Measurements from ENCODE around the gene CAPN2. TPM values are rescaled to one million over a fixed set of nuclear protein-coding genes. Genes with fewer than 3 reads are reported as not detected.

The CAPN2 gene
- total and polyA plus RNA-seq, 7 experiments from 2014 or later = 57.6 to 195 (median 99.5) TPM

GRCh38 chr1:223772771-223773160 is 60.4 kb downstream of the CAPN2 start:
- peaks cover 19 to 81% (median 42%) of the 10 kb centered on the region in 3 experiments for H3K36me3 ChIP-seq (ENCODE audit: control insufficient read depth in 2 of 3, insufficient read depth in 3 of 3, low read length in 3 of 3)
- no peak overlapping the region for H3K27ac ChIP-seq (ENCODE audit: low read depth, low read length)
- intact Hi-C loops (cut with micrococcal nuclease) = no loop called here
- ChIA-PET CTCF (no interaction called here), POLR2A (no interaction called here)
- no peaks in the 10 kb centered on the region for H3K27me3 ChIP-seq (ENCODE audit: control insufficient read depth in 2 of 2, insufficient read depth in 2 of 2, low read length in 2 of 2)
- H3K4me3 Mint-ChIP-seq = no peak overlapping the region
- peaks cover 0 to 11% of the 10 kb centered on the region in 2 donors for H3K4me1 ChIP-seq (ENCODE audit: control insufficient read depth in 2 of 2, insufficient read depth in 2 of 2, low read length in 2 of 2)
- H3K27me3 Mint-ChIP-seq = no peaks in the 10 kb centered on the region
- ATAC-seq (no peak), DNase-seq (no peak)
- H3K4me3 ChIP-seq (ENCODE audit: low read length) = no peak overlapping the region
- H3K9me3 ChIP-seq (ENCODE audit: control insufficient read depth in 2 of 3, low read length in 3 of 3) = no peaks in the 10 kb centered on the region
- peaks cover 11 to 54% (median 30%) of the 10 kb centered on the region in 5 donors for H3K36me3 Mint-ChIP-seq
- no peaks in the 10 kb centered on the region for H3K9me3 Mint-ChIP-seq
- H3K27ac Mint-ChIP-seq = peak overlapping the region in 2 of 9 donors; percentile 44 to 67
- H3K4me1 Mint-ChIP-seq = peaks cover 0 to 25% (median 4%) of the 10 kb centered on the region in 7 donors

GRCh38 chr1:223774134-223774814 is 61.9 kb downstream of the CAPN2 start:
- no peaks in the 10 kb centered on the region for H3K9me3 ChIP-seq (ENCODE audit: control insufficient read depth in 2 of 3, low read length in 3 of 3)
- peaks cover 19 to 88% (median 48%) of the 10 kb centered on the region in 3 experiments for H3K36me3 ChIP-seq (ENCODE audit: control insufficient read depth in 2 of 3, insufficient read depth in 3 of 3, low read length in 3 of 3)
- H3K4me3 ChIP-seq (ENCODE audit: low read length) = no peak overlapping the region
- CTCF ChIA-PET = interaction anchor here (0.9 to 1.1 kb wide), 2 partner anchors 25 to 37 kb away, joined by 3 read pairs; no protein-coding TSS in a partner anchor
- POLR2A ChIA-PET = interaction anchor here (0.6 kb wide), 1 partner anchor 35 kb away, joined by 3 read pairs; no protein-coding TSS in a partner anchor
- peak overlapping the region in 4 of 9 donors; percentile 35 to 91 (median 53) for H3K27ac Mint-ChIP-seq
- intact Hi-C loops (cut with micrococcal nuclease) = no loop called here
- no peak for ATAC-seq
- no peak for DNase-seq
- H3K4me1 Mint-ChIP-seq = peaks cover 0 to 25% (median 4%) of the 10 kb centered on the region in 7 donors
- H3K9me3 Mint-ChIP-seq = no peaks in the 10 kb centered on the region
- H3K36me3 Mint-ChIP-seq = peaks cover 11 to 58% (median 30%) of the 10 kb centered on the region in 5 donors
- H3K27me3 Mint-ChIP-seq = no peaks in the 10 kb centered on the region
- no peak overlapping the region for H3K4me3 Mint-ChIP-seq
- H3K27ac ChIP-seq (ENCODE audit: low read depth, low read length) = no peak overlapping the region
- H3K27me3 ChIP-seq (ENCODE audit: control insufficient read depth in 2 of 2, insufficient read depth in 2 of 2, low read length in 2 of 2) = no peaks in the 10 kb centered on the region
- peaks cover 0 to 11% of the 10 kb centered on the region in 2 donors for H3K4me1 ChIP-seq (ENCODE audit: control insufficient read depth in 2 of 2, insufficient read depth in 2 of 2, low read length in 2 of 2)

GRCh38 chr1:223775054-223775453 is 62.7 kb downstream of the CAPN2 start:
- H3K27me3 Mint-ChIP-seq = no peaks in the 10 kb centered on the region
- H3K4me3 Mint-ChIP-seq = no peak overlapping the region
- intact Hi-C loops (cut with micrococcal nuclease) = no loop called here
- H3K36me3 Mint-ChIP-seq = peaks cover 10 to 58% (median 23%) of the 10 kb centered on the region in 5 donors
- Histone ChIP-seq H3K27ac (ENCODE audit: low read depth, low read length) (no peak overlapping the region), H3K36me3 (ENCODE audit: control insufficient read depth in 2 of 3, insufficient read depth in 3 of 3, low read length in 3 of 3) (peaks cover 15 to 85% (median 45%) of the 10 kb centered on the region in 3 experiments), H3K9me3 (ENCODE audit: control insufficient read depth in 2 of 3, low read length in 3 of 3) (no peaks in the 10 kb centered on the region), H3K4me3 (ENCODE audit: low read length) (no peak overlapping the region), H3K27me3 (ENCODE audit: control insufficient read depth in 2 of 2, insufficient read depth in 2 of 2, low read length in 2 of 2) (no peaks in the 10 kb centered on the region), H3K4me1 (ENCODE audit: control insufficient read depth in 2 of 2, insufficient read depth in 2 of 2, low read length in 2 of 2) (peaks cover 0 to 11% of the 10 kb centered on the region in 2 donors)
- DNase-seq = no peak
- POLR2A ChIA-PET = interaction anchor here (0.6 kb wide), 1 partner anchor 36 kb away, joined by 3 read pairs; no protein-coding TSS in a partner anchor
- ATAC-seq = no peak
- H3K4me1 Mint-ChIP-seq = peaks cover 0 to 25% (median 4%) of the 10 kb centered on the region in 7 donors
- H3K9me3 Mint-ChIP-seq = no peaks in the 10 kb centered on the region
- CTCF ChIA-PET = interaction anchor here (0.6 to 1.1 kb wide), 3 partner anchors 26 to 42 kb away, joined by 3 read pairs; no protein-coding TSS in a partner anchor
- H3K27ac Mint-ChIP-seq = peak overlapping the region in 3 of 9 donors; percentile 28 to 91 (median 35)

GRCh38 chr1:223775711-223776074 is 63.4 kb downstream of the CAPN2 start:
- Histone ChIP-seq H3K36me3 (ENCODE audit: control insufficient read depth in 2 of 3, insufficient read depth in 3 of 3, low read length in 3 of 3) (peaks cover 11 to 85% (median 40%) of the 10 kb centered on the region in 3 experiments), H3K9me3 (ENCODE audit: control insufficient read depth in 2 of 3, low read length in 3 of 3) (no peaks in the 10 kb centered on the region), H3K27ac (ENCODE audit: low read depth, low read length) (no peak overlapping the region), H3K27me3 (ENCODE audit: control insufficient read depth in 2 of 2, insufficient read depth in 2 of 2, low read length in 2 of 2) (no peaks in the 10 kb centered on the region), H3K4me1 (ENCODE audit: control insufficient read depth in 2 of 2, insufficient read depth in 2 of 2, low read length in 2 of 2) (peaks cover 0 to 11% of the 10 kb centered on the region in 2 donors), H3K4me3 (ENCODE audit: low read length) (no peak overlapping the region)
- Mint-ChIP-seq H3K27me3 (no peaks in the 10 kb centered on the region), H3K36me3 (peaks cover 7 to 62% (median 20%) of the 10 kb centered on the region in 5 donors), H3K4me1 (peaks cover 0 to 25% (median 4%) of the 10 kb centered on the region in 7 donors), H3K4me3 (peak overlapping the region in 1 of 10 donors; percentile 14), H3K27ac (peak overlapping the region; percentile 39 to 91 (median 72)), H3K9me3 (no peaks in the 10 kb centered on the region)
- ChIA-PET CTCF (interaction anchor here (0.7 to 1.1 kb wide), 2 partner anchors 26 to 77 kb away, joined by 3 read pairs; no protein-coding TSS in a partner anchor), POLR2A (interaction anchor here (0.5 to 1.1 kb wide), 2 partner anchors 57 to 59 kb away, joined by 3 to 4 read pairs; no protein-coding TSS in a partner anchor)
- ATAC-seq = no peak
- DNase-seq = no peak
- intact Hi-C loops (cut with micrococcal nuclease) = no loop called here

- Mint-ChIP-seq H3K27me3 (no peaks in the 10 kb centered on the region), H3K4me1 (peaks cover 0 to 25% (median 4%) of the 10 kb centered on the region in 7 donors), H3K27ac (peak overlapping the region; percentile 39 to 91 (median 72)), H3K9me3 (no peaks in the 10 kb centered on the region), H3K4me3 (peak overlapping the region in 1 of 10 donors; percentile 14), H3K36me3 (peaks cover 10 to 63% (median 25%) of the 10 kb centered on the region in 5 donors)
- ChIA-PET POLR2A (interaction anchor here (0.5 to 1.1 kb wide), 3 partner anchors 56 to 1085 kb away, joined by 3 to 4 read pairs (median 3); no protein-coding TSS in a partner anchor), CTCF (interaction anchor here (0.7 to 1.4 kb wide), 2 partner anchors 27 to 77 kb away, joined by 3 to 5 read pairs; no protein-coding TSS in a partner anchor)
- DNase-seq (peak in 1 of 9 donors; percentile 36), ATAC-seq (peak; percentile 74)
- intact Hi-C loops (cut with micrococcal nuclease) = no loop called here
- H3K4me1 ChIP-seq (ENCODE audit: control insufficient read depth in 2 of 2, insufficient read depth in 2 of 2, low read length in 2 of 2) = peaks cover 0 to 11% of the 10 kb centered on the region in 2 donors
- no peak overlapping the region for H3K27ac ChIP-seq (ENCODE audit: low read depth, low read length)
- peaks cover 8 to 85% (median 37%) of the 10 kb centered on the region in 3 experiments for H3K36me3 ChIP-seq (ENCODE audit: control insufficient read depth in 2 of 3, insufficient read depth in 3 of 3, low read length in 3 of 3)
- H3K27me3 ChIP-seq (ENCODE audit: control insufficient read depth in 2 of 2, insufficient read depth in 2 of 2, low read length in 2 of 2) = no peaks in the 10 kb centered on the region
- H3K9me3 ChIP-seq (ENCODE audit: control insufficient read depth in 2 of 3, low read length in 3 of 3) = no peaks in the 10 kb centered on the region
- H3K4me3 ChIP-seq (ENCODE audit: low read length) = no peak overlapping the region
Observed at GRCh38 chr1:223776075-223776814, 63.9 kb downstream of the CAPN2 start.

- DNase-seq (no peak), ATAC-seq (no peak)
- H3K9me3 Mint-ChIP-seq = no peaks in the 10 kb centered on the region
- H3K27me3 Mint-ChIP-seq = no peaks in the 10 kb centered on the region
- CTCF ChIA-PET = interaction anchor here (1.4 kb wide), 1 partner anchor 27 kb away, joined by 5 read pairs; no protein-coding TSS in a partner anchor
- H3K9me3 ChIP-seq (ENCODE audit: control insufficient read depth in 2 of 3, low read length in 3 of 3) = no peaks in the 10 kb centered on the region
- H3K4me3 ChIP-seq (ENCODE audit: low read length) = no peak overlapping the region
- no peak overlapping the region for H3K27ac ChIP-seq (ENCODE audit: low read depth, low read length)
- peaks cover 0 to 22% (median 4%) of the 10 kb centered on the region in 7 donors for H3K4me1 Mint-ChIP-seq
- peak overlapping the region in 8 of 9 donors; percentile 37 to 91 (median 63) for H3K27ac Mint-ChIP-seq
- intact Hi-C loops (cut with micrococcal nuclease) = no loop called here
- H3K4me1 ChIP-seq (ENCODE audit: control insufficient read depth in 2 of 2, insufficient read depth in 2 of 2, low read length in 2 of 2) = peaks cover 0 to 11% of the 10 kb centered on the region in 2 donors
- H3K36me3 ChIP-seq (ENCODE audit: control insufficient read depth in 2 of 3, insufficient read depth in 3 of 3, low read length in 3 of 3) = peaks cover under 1 to 78% (median 30%) of the 10 kb centered on the region in 3 experiments
- H3K4me3 Mint-ChIP-seq = no peak overlapping the region
- H3K27me3 ChIP-seq (ENCODE audit: control insufficient read depth in 2 of 2, insufficient read depth in 2 of 2, low read length in 2 of 2) = no peaks in the 10 kb centered on the region
- H3K36me3 Mint-ChIP-seq = peaks cover 10 to 56% (median 25%) of the 10 kb centered on the region in 5 donors
- POLR2A ChIA-PET = interaction anchor here (0.7 kb wide), 1 partner anchor 1085 kb away, joined by 3 read pairs; no protein-coding TSS in a partner anchor
Observed at GRCh38 chr1:223776826-223777454, 64.6 kb downstream of the CAPN2 start.
